Fibroblast of skin of left quadriceps (primary cell): ENCODE measurements around the gene HCST.

Experiments
- DNase-seq, 2 experiments: peaks; one replicate each; pipeline ENCODE4 v3.0.0-alpha.2; 2013; ENCODE audit warnings: low read depth in 2 of 2

HCST gene

DNA sequence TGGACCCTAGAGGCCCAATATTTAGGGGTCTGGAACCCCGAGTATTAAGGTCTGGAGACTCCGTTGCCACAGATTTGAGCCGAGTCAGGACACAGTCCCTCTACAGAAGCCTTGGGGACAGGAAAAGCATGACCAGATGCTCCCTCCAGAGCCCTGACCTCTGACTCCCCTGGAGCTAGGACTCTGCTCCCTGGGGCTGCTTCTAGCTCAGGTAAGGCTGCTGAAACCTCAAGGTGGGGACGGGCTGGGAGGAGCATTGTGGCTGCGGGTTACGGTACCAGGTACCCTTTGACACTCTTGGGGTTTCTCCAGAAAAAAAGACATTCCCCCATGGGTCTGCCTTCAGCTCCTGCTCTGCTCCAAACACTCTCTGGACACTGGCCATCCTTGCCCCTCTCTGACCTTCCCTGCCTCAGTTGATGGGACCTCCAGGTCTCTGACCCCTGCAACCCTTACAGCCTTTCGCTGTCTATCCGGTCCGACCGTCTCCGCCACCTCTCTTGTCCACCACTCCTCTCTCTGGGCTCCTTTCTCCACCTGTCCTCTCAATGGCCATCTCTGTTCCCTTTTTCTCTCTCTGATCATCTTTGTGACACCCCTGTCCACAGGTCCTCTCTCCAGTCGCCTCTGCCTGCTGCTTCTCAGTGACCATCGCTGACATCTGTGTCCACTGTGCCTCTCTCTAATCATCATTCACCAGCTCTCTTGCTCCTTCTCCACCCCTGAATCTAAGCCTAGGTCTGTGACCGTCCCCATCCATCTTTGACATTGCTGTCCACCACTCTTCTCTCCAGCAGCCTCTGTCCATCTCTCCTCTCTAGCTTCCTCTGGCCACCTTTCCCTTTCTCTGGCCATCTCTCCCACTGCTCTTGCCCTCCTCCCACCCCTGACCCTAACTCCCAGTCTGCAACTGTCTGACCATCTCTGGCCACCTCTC, 35.3 kb downstream of the HCST start:
- no peak for DNase-seq

- no peak for DNase-seq
Observed at GRCh38 chr19:35938282-35939224, 36.2 kb downstream of the HCST start.

- DNase-seq = no peak
Observed at GRCh38 chr19:35939307-35940077, 37.2 kb downstream of the HCST start.

GRCh38 chr19:35940078-35940775, 37.9 kb downstream of the HCST start:
- no peak for DNase-seq

- DNase-seq = no peak
Observed at GRCh38 chr19:35940839-35941238, 38.5 kb downstream of the HCST start.

- DNase-seq = no peak
Observed at GRCh38 chr19:35942235-35942634, 39.9 kb downstream of the HCST start.

DNA sequence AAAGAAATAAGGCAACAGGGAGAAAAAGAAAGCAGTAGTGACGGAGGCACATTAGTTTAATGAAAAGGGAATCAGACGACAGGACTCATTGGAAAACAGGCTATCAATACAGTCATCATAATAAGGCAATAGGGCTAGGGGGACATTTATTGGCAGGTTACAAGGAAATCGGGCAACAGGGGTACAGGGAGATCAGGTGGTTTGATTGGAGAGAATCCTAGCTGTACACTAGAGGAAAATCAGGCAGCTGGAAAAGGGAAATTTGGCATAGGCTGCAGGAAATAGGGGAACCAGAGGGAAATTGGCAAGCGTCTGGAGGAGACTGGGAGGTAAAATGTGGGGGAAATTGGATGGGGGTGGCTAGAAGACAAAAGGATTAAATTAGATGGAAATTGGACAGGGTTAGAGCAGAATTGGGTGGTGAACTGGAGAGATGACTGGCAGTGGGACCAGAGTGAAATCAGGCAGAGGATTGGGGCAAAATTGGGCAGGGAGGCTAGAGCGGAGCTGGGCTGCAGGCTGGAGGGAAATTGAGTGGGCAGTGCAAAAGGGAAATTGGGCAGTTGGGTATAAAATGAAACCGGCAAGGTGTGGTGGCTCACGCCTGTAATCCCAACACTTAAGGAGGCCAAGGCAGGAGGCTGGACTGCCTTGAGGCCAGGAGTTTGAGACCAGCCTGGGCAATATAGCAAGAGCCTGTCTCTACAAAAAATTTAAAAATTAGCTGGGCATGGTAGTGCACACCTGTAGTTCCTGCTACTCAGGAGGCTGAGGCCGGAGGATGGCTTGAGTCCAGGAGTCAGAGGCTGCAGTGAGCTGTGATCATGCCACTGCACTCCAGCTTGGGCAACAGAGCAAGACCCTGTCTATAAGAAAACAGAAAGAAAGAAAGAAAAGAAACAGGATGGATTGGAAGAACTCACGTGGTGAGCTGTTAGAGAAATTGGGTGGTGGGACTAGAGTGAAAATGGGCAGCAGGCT, 41.3 kb downstream of the HCST start:
- DNase-seq = no peak

GRCh38 chr19:35944556-35944955, 42.2 kb downstream of the HCST start:
- no peak for DNase-seq

DNA sequence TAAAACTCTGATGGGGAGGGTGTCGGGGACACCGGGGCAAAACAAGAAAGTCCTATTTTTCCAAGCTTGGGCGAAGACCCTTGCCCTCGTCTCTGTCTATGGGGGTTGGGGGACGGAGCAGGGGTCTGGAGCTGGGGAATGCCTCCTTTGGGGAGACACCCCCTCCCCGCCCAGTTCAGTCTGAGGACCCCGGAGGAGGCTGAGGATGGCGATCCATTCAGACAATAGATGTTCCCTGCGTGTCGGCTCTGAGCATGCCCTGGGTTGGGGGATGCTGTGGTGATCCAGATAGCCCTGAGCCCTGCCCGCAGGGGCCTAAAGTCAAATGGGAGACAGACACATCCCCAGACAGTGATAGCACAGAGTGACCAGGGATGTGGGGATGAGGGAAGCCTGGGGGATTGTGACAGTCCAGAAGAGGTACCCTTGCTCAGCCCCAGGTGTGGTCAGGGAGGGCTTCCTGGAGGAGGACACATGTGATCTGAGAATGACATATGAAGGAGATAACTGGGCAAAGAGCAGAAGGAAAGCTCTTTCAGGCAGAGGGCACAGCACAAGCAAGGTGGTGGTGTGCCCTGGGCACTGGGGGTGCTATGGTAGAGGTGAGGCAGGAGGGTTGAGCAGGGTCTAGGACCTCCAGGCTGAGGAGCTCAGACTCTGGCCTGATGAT, 42.9 kb downstream of the HCST start:
- DNase-seq = no peak

GRCh38 chr19:35946203-35946602, 43.9 kb downstream of the HCST start:
- DNase-seq = no peak

- DNase-seq = no peak
Observed at GRCh38 chr19:35949131-35949530, 46.8 kb downstream of the HCST start.
